Endothelial cell of umbilical vein (primary cell): ENCODE data around the gene ACOX1. TPM values are rescaled to one million over a fixed set of nuclear protein-coding genes. Genes with fewer than 3 reads are reported as not detected.

Experiments used
- BruUV-seq: library from RNA; stranded (reverse); fragments of 400-500 nt; replicated peaks from 2 replicates; lab custom pipeline; 2021; lab: Mats Ljungman, UMichigan
- CTCF ChIA-PET: fragments of 300-600, 350-600 bp; sonication (Branson Sonifier 250); formaldehyde crosslinking; loops from one replicate; lab custom pipeline; 2021; ENCODE audit warnings: antibody characterized with exemption, inconsistent platforms; lab: Charles Lee
- POLR2A ChIA-PET: fragments of 300-600, 350-600 bp; sonication (Branson Sonifier 250); formaldehyde crosslinking; loops from one replicate; lab custom pipeline; 2021; ENCODE audit warnings: antibody characterized with exemption, inconsistent platforms; lab: Charles Lee
- DNase-seq: peaks from one replicate; pipeline ENCODE4 v3.0.0-alpha.2; 2011; ENCODE audit warnings: low read depth, low spot score
- FAIRE-seq: peaks from 2 replicates; lab custom pipeline; 2011; peaks lifted over from hg19 to GRCh38; lab: Jason Lieb, UNC
- H2AFZ ChIP-seq: 2 replicates; pipeline ENCODE4 v1.6.0; 2012; ENCODE audit warnings: low read depth, low read length, control low read depth, inconsistent platforms
- H3K27ac ChIP-seq: 2 replicates; pipeline ENCODE4 v1.5.1; 2011; ENCODE audit warnings: low read depth, mild to moderate bottlenecking, control low read depth, low read length, moderate library complexity; ENCODE audit not compliant: insufficient read depth
- H3K27me3 ChIP-seq, 2 experiments: 2 replicates each; pipeline versions ENCODE4 v1.6.0 to v1.6.1; 2011; ENCODE audit warnings: low read length in 2 of 2, mixed read lengths in 1 of 2; ENCODE audit not compliant: control insufficient read depth in 2 of 2, insufficient read depth in 2 of 2
- H3K36me3 ChIP-seq, 2 experiments: 2 replicates in 1 of 2; 3 replicates in 1 of 2; pipeline ENCODE4 v1.5.1; 2011; ENCODE audit warnings: low read length in 2 of 2, mild to moderate bottlenecking in 1 of 2, moderate library complexity in 1 of 2; ENCODE audit not compliant: control insufficient read depth in 2 of 2, insufficient read depth in 2 of 2; ENCODE audit errors: extremely low read depth in 1 of 2
- H3K4me1 ChIP-seq: 3 replicates; pipeline ENCODE4 v1.5.1; 2011; ENCODE audit warnings: mild to moderate bottlenecking, low read length; ENCODE audit not compliant: control insufficient read depth, insufficient read depth; ENCODE audit errors: extremely low read depth
- H3K4me2 ChIP-seq: 2 replicates; pipeline ENCODE4 v1.6.1; 2011; ENCODE audit warnings: low read length, control low read depth, mixed read lengths; ENCODE audit not compliant: insufficient read depth
- H3K4me3 ChIP-seq, 3 experiments: fragments of 200-600 bp in 1 of 3; sonication (generic), shearing (Covaris generic) in 1 of 3; replicated peaks in 1 of 3; 2 replicates each; pipeline ENCODE4 v1.5.1; 2011 to 2016; ENCODE audit warnings: control low read depth in 3 of 3, low read length in 3 of 3, mild to moderate bottlenecking in 2 of 3, inconsistent platforms in 1 of 3, low read depth in 1 of 3, moderate library complexity in 1 of 3; ENCODE audit not compliant: insufficient read depth in 1 of 3
- H3K79me2 ChIP-seq: 2 replicates; pipeline ENCODE4 v1.6.0; 2012; ENCODE audit warnings: low read length, inconsistent platforms; ENCODE audit not compliant: control insufficient read depth, insufficient read depth
- H3K9ac ChIP-seq: replicated peaks from 2 replicates; pipeline ENCODE3; 2011; ENCODE audit warnings: low read length, control low read depth; ENCODE audit not compliant: insufficient read depth; ENCODE audit errors: extremely low read depth
- H3K9me1 ChIP-seq: replicated peaks from 3 replicates; pipeline ENCODE4 v1.6.0; 2011; ENCODE audit warnings: mild to moderate bottlenecking, low read length; ENCODE audit not compliant: control insufficient read depth, insufficient read depth; ENCODE audit errors: extremely low read depth
- H3K9me3 ChIP-seq: replicated peaks from 2 replicates; pipeline ENCODE4 v1.5.1; 2012; ENCODE audit warnings: low read length, inconsistent platforms; ENCODE audit not compliant: control insufficient read depth, insufficient read depth
- H4K20me1 ChIP-seq: replicated peaks from 2 replicates; pipeline ENCODE3; 2011; ENCODE audit warnings: mild to moderate bottlenecking, low read length; ENCODE audit not compliant: control insufficient read depth, insufficient read depth; ENCODE audit errors: extremely low read depth
- EZH2 ChIP-seq: IDR thresholded peaks from 2 replicates; pipeline ENCODE4 v1.6.1; 2012; ENCODE audit warnings: borderline replicate concordance, low read depth, mild to moderate bottlenecking, moderate library complexity, low read length, inconsistent platforms; ENCODE audit not compliant: severe bottlenecking
- FOS ChIP-seq: IDR thresholded peaks from 2 replicates; pipeline ENCODE4 v1.6.1; 2011; ENCODE audit warnings: mild to moderate bottlenecking, low read length, moderate library complexity, borderline replicate concordance; ENCODE audit not compliant: insufficient read depth
- GATA2 ChIP-seq: IDR thresholded peaks from 2 replicates; pipeline ENCODE4 v1.7.0; 2011; ENCODE audit warnings: low read depth, mild to moderate bottlenecking, moderate library complexity, mixed read lengths, low read length; ENCODE audit not compliant: insufficient read length, insufficient read depth
- JUN ChIP-seq: IDR thresholded peaks from 2 replicates; pipeline ENCODE4 v1.6.1; 2011; ENCODE audit warnings: borderline replicate concordance, low read depth; ENCODE audit not compliant: insufficient read length, insufficient read depth
- MYC ChIP-seq: IDR thresholded peaks from one replicate; pipeline ENCODE4 v1.6.1; 2011; ENCODE audit warnings: mild to moderate bottlenecking, low read depth, low read length
- POLR2A ChIP-seq: IDR thresholded peaks from 2 replicates; pipeline ENCODE4 v1.6.1; 2012; ENCODE audit warnings: low read depth, mild to moderate bottlenecking, control low read depth, low read length
- POLR2AphosphoS5 ChIP-seq: IDR thresholded peaks from 2 replicates; pipeline ENCODE4 v1.6.1; 2012; ENCODE audit warnings: low read depth, mild to moderate bottlenecking, control low read depth, low read length, moderate library complexity; ENCODE audit not compliant: insufficient read depth
- dilution Hi-C: fragments of 300-500 bp; cut with MboI; formaldehyde crosslinking; loops from one replicate; pipeline ENCODE4 v1.15.0; 2019; ENCODE audit warnings: low sequenced_read_pairs; ENCODE audit not compliant: extremely low pct_ligation_motif_present
- intact Hi-C: fragments of 100-400 bp; cut with micrococcal nuclease; formaldehyde crosslinking; loops from one replicate; pipeline ENCODE4 v1.10.0; 2022
- polyA plus RNA-seq, 4 experiments: library from polyadenylated mRNA; depleted of rRNA in 3 of 4; stranded (reverse) in 3 of 4; unstranded in 1 of 4; fragments of >200 nt; gene quantifications; 2 replicates each; pipeline versions ENCODE4 v1.2.1 to v1.2.3, GENCODE V29; 2011 to 2012; ENCODE audit warnings: missing spikeins in 1 of 4
- total RNA-seq: library from RNA; stranded (reverse); gene quantifications from 2 replicates; pipeline ENCODE4 v1.2.3, GENCODE V29; 2021
- TF ChIP-seq, protein P1 (sequence below): IDR thresholded peaks from 2 replicates; pipeline ENCODE4 v1.6.1; 2011; ENCODE audit not compliant: insufficient read depth, insufficient read length
- TF ChIP-seq, protein P2 (sequence below), 2 donors: IDR thresholded peaks; 1 replicate in 1 of 2; 2 replicates in 1 of 2; pipeline ENCODE4 v1.5.1; 2011; ENCODE audit warnings: low read length in 2 of 2, mild to moderate bottlenecking in 2 of 2, moderate library complexity in 2 of 2, control low read depth in 1 of 2, inconsistent platforms in 1 of 2, low read depth in 1 of 2; ENCODE audit not compliant: insufficient read depth in 1 of 2; ENCODE audit errors: extremely low read depth in 1 of 2

ACOX1 gene
- total and polyA plus RNA-seq, 2 donors (not counting 3 experiments of a cell fraction or from before 2014, with no cell fraction given): 17.9 to 45.1 TPM

DNA sequence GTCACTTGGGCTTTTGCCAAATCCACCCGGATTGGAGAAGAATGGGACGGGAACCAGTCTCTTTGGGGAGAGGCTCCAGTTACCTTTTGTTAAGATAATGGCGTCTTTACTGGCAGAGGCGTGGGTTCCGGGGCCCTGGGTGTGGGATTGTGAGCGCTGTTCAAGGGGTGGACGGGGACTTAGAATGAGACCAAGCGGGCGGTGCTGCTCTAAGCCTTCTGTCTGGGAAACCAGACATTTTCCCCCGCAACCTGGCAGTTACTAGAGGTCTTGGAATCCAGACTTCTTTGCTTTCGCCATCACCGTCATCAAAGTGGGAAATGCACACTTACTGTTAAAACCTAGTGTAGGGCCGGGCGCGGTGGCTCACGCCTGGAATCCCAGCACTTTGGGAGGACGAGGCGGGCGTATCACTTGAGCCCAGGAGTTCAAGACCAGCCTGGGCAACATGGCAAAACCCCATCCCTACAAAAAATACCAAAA is 780 bp upstream of the ACOX1 start:
- ChIA-PET CTCF (no interaction called here), POLR2A (no interaction called here)
- peak overlapping the region; percentile 52 for H3K4me2 ChIP-seq
- H3K4me1 ChIP-seq: peaks cover 19% of the 10 kb centered on the region
- peaks cover 12% of the 10 kb centered on the region for H3K79me2 ChIP-seq
- no peaks in the 10 kb centered on the region for H3K36me3 ChIP-seq
- DNase-seq (no peak), FAIRE-seq (peak; percentile 37)
- peak overlapping the region; percentile 57 for H2AFZ ChIP-seq
- intact Hi-C loops (loop anchor here (1.0 to 2.0 kb wide), 4 partner anchors 9 to 195 kb away; partner anchors contain the start of genes FBF1 and UNK), dilution Hi-C loops (no loop called here)
- H4K20me1 ChIP-seq: no peaks in the 10 kb centered on the region
- peak overlapping the region; percentile 43 to 77 (median 70) for H3K4me3 ChIP-seq
- no peaks in the 10 kb centered on the region for H3K27me3 ChIP-seq
- peak overlapping the region; percentile 95 for H3K9ac ChIP-seq
- no peaks in the 10 kb centered on the region for H3K9me1 ChIP-seq
- no peaks in the 10 kb centered on the region for H3K9me3 ChIP-seq
- H3K27ac ChIP-seq: peak overlapping the region; percentile 94
- TSS peak; percentile 78 for BruUV-seq
- TF ChIP-seq, protein P1, sequence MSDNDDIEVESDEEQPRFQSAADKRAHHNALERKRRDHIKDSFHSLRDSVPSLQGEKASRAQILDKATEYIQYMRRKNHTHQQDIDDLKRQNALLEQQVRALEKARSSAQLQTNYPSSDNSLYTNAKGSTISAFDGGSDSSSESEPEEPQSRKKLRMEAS: no peak
- TF ChIP-seq POLR2A: peak; percentile 92

DNA sequence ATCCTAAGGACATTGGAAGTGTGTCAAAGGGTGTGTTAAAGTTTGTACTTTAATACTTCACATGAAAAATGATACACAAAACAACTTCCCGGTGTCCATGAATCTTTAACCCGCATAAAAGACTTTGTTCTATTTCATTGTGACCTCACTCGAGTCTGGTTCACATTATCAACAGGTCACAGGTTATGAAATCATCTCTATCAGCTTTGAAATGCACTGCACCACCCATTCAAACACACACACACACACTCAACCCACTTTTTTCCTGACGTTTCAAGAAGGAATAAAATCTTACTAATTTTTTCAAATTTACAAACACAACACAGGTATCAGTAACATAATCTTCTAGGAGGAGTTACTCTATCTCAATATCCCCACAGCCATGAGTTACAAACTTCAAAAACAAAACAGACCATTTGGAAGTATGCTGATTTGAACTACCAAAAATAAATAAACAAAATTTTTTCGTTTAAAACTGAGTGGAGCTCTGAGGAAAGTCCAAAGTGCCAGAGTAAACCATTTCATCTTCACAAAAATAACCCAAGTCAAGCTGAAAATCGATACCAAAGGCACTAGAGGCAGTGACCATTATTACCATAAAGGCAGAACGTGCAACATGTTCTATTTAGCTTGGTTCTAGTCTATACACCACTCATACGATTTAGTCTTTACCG is 2.7 kb downstream of the ACOX1 start:
- no TSS peak for BruUV-seq
- Histone ChIP-seq H3K4me1 (peaks cover 19% of the 10 kb centered on the region), H3K79me2 (peaks cover 12% of the 10 kb centered on the region), H3K27me3 (no peaks in the 10 kb centered on the region), H3K36me3 (no peaks in the 10 kb centered on the region), H3K4me2 (peak overlapping the region; percentile 40), H2AFZ (no peak overlapping the region), H3K4me3 (no peak overlapping the region), H3K27ac (no peak overlapping the region), H3K9me3 (no peaks in the 10 kb centered on the region), H3K9ac (no peak overlapping the region), H3K9me1 (no peaks in the 10 kb centered on the region), H4K20me1 (no peaks in the 10 kb centered on the region)
- TF ChIP-seq MYC (no peak), JUN (no peak), POLR2A (no peak), FOS (no peak), EZH2 (no peak), GATA2 (no peak), POLR2AphosphoS5 (no peak)
- TF ChIP-seq, protein P2, sequence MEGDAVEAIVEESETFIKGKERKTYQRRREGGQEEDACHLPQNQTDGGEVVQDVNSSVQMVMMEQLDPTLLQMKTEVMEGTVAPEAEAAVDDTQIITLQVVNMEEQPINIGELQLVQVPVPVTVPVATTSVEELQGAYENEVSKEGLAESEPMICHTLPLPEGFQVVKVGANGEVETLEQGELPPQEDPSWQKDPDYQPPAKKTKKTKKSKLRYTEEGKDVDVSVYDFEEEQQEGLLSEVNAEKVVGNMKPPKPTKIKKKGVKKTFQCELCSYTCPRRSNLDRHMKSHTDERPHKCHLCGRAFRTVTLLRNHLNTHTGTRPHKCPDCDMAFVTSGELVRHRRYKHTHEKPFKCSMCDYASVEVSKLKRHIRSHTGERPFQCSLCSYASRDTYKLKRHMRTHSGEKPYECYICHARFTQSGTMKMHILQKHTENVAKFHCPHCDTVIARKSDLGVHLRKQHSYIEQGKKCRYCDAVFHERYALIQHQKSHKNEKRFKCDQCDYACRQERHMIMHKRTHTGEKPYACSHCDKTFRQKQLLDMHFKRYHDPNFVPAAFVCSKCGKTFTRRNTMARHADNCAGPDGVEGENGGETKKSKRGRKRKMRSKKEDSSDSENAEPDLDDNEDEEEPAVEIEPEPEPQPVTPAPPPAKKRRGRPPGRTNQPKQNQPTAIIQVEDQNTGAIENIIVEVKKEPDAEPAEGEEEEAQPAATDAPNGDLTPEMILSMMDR (IDR thresholded peaks at IDR 0.05; ENCODE audit: extremely low read depth in 1 of 2, insufficient read depth in 1 of 2, low read depth in 1 of 2, low read length in 2 of 2): no peak
- TF ChIP-seq, protein P1: no peak
- intact Hi-C loops: no loop called here
- dilution Hi-C loops: no loop called here
- ChIA-PET CTCF (interaction anchor here (1.4 kb wide), 1 partner anchor 13 kb away, joined by 3 read pairs; no protein-coding TSS in a partner anchor), POLR2A (no interaction called here)
- no peak for DNase-seq
- no peak for FAIRE-seq
